SU-DHL-6 (cell line): ENCODE results near the gene SLC48A1.

Experiments used
- CTCF ChIP-seq: fragments of 200-600 bp; sonication (generic); IDR thresholded peaks from one replicate; pipeline ENCODE4 v1.5.1; 2017; ENCODE audit warnings: antibody characterized with exemption, mild to moderate bottlenecking, low read length, moderate library complexity; ENCODE audit not compliant: insufficient read depth, poor library complexity, severe bottlenecking
- EZH2phosphoT487 ChIP-seq: fragments of 200-600 bp; sonication (generic), shearing (Covaris generic); conservative IDR thresholded peaks from 2 replicates; pipeline ENCODE4 v1.6.1; 2018; ENCODE audit warnings: mild to moderate bottlenecking, antibody characterized with exemption, low read length, moderate library complexity, mixed read lengths

GRCh38 chr12:47775100-47775911, 2.3 kb downstream of the SLC48A1 start:
- TF ChIP-seq CTCF (no peak), EZH2phosphoT487 (no peak)
